Body of pancreas (tissue), 4 donors: ENCODE data around the gene RASGRP1.

Source experiments
- POLR2A ChIP-seq, 3 donors: fragments of 450-650 bp; IDR thresholded peaks; one replicate each; pipeline ENCODE4 v1.6.1; 2016; ENCODE audit warnings: antibody characterized with exemption in 3 of 3, mild to moderate bottlenecking in 2 of 3
- TF ChIP-seq, protein P1 (sequence below), 7 experiments: fragments of 450-650 bp in 4 of 7; fragments of 200-600 bp in 3 of 7; sonication (generic) in 3 of 7; IDR thresholded peaks; one replicate each; pipeline ENCODE4 v1.5.1; 2016 to 2019; ENCODE audit warnings: antibody characterized with exemption in 7 of 7

GRCh38 chr15:38464675-38465074 lies 99.9 kb downstream of the RASGRP1 start:
- TF ChIP-seq POLR2A (IDR thresholded peaks at IDR 0.05) = no peak
- TF ChIP-seq, protein P1, sequence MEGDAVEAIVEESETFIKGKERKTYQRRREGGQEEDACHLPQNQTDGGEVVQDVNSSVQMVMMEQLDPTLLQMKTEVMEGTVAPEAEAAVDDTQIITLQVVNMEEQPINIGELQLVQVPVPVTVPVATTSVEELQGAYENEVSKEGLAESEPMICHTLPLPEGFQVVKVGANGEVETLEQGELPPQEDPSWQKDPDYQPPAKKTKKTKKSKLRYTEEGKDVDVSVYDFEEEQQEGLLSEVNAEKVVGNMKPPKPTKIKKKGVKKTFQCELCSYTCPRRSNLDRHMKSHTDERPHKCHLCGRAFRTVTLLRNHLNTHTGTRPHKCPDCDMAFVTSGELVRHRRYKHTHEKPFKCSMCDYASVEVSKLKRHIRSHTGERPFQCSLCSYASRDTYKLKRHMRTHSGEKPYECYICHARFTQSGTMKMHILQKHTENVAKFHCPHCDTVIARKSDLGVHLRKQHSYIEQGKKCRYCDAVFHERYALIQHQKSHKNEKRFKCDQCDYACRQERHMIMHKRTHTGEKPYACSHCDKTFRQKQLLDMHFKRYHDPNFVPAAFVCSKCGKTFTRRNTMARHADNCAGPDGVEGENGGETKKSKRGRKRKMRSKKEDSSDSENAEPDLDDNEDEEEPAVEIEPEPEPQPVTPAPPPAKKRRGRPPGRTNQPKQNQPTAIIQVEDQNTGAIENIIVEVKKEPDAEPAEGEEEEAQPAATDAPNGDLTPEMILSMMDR (IDR thresholded peaks at IDR 0.05) = no peak
